Measurements from ENCODE around the gene MALRD1.

Gene MALRD1

GRCh38 chr10:19638896-19639233 lies 590.3 kb downstream of the MALRD1 start:
- H3K4me3 ChIP-seq (replicated peaks in 1 of 2; ENCODE audit: low read depth in 2 of 2, low read length in 2 of 2) = peak overlapping the region; percentile 8 to 24
- no peak for TF ChIP-seq CTCF (IDR thresholded peaks at IDR 0.05; ENCODE audit: low read depth, low read length)
- no peak for DNase-seq (ENCODE audit: low read depth in 2 of 2)

- no peak overlapping the region for H3K4me3 ChIP-seq (replicated peaks in 1 of 2; ENCODE audit: low read depth in 2 of 2, low read length in 2 of 2)
- TF ChIP-seq CTCF (IDR thresholded peaks at IDR 0.05; ENCODE audit: low read depth, low read length) = no peak
- DNase-seq (ENCODE audit: low read depth in 2 of 2) = no peak
These were observed 592.1 kb downstream of the MALRD1 start for GRCh38 chr10:19640566-19641263.

DNA sequence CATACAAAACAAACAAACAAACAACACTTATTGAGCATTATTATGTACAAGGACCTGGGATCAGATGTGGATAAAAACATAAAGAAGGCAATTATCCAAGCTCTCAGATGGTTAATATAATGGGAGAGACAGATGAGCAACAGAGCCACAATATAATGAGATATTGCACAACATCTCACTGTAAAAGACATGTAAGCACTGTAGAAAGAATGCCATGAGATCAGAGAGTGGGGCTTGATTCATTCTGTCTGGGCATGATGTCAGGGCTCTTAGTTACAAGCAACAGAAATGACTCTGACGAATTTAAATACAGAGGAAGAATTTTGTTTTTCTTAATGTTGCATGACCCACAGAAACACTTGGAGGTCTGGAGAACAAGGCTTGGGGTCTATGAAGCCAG lies 602.9 kb downstream of the MALRD1 start:
- H3K4me3 ChIP-seq (replicated peaks in 1 of 2; ENCODE audit: low read depth in 2 of 2, low read length in 2 of 2) = no peak overlapping the region
- DNase-seq (ENCODE audit: low read depth in 2 of 2) = peak; percentile 83 to 97
- TF ChIP-seq CTCF (IDR thresholded peaks at IDR 0.05; ENCODE audit: low read depth, low read length) = no peak

DNA sequence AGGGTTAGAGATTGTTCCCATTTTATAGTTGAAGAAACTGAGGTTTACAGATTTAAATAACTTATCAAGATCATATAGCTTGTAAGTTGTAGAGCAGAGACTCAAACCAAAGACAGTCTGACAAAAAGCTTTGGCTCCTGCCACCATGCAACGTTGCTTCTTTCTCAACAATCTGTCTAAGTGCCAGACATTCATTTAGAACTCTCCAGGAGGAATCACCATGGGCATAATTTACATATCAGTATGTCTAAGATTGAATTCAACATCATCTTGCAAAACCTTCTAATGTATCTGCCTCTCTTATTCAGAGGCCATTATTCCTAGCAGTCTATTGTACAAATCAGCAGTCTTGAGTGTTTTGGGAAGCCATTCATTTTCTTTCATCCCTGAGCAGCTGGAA lies 604.1 kb downstream of the MALRD1 start:
- DNase-seq (ENCODE audit: low read depth in 2 of 2) = peak; percentile 16 to 31
- TF ChIP-seq CTCF (IDR thresholded peaks at IDR 0.05; ENCODE audit: low read depth, low read length) = no peak
- no peak overlapping the region for H3K4me3 ChIP-seq (replicated peaks in 1 of 2; ENCODE audit: low read depth in 2 of 2, low read length in 2 of 2)

DNA sequence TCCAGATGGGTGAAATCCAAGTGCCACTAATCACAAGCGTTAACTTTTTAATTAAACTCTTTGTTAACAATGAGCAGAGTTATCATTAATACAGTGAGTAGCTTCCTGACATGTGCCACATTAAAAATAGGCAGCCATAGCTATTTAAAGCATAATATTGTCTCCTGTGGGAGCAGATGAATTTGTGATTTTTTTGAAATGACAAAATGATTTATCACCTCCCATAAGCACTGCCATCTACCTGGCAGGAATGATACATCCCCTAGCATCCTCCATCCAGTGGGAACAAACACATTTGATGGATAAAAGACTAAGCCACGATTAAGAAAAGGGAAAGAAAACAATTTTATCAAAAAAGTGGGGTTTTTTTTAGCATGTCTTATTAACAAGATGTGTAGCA lies 605.3 kb downstream of the MALRD1 start:
- no peak for TF ChIP-seq CTCF (IDR thresholded peaks at IDR 0.05; ENCODE audit: low read depth, low read length)
- DNase-seq (ENCODE audit: low read depth in 2 of 2) = no peak
- H3K4me3 ChIP-seq (replicated peaks in 1 of 2; ENCODE audit: low read depth in 2 of 2, low read length in 2 of 2) = no peak overlapping the region

GRCh38 chr10:19654576-19654975 lies 606.0 kb downstream of the MALRD1 start:
- DNase-seq (ENCODE audit: low read depth in 2 of 2) = peak; percentile 65 to 88
- no peak overlapping the region for H3K4me3 ChIP-seq (replicated peaks in 1 of 2; ENCODE audit: low read depth in 2 of 2, low read length in 2 of 2)
- no peak for TF ChIP-seq CTCF (IDR thresholded peaks at IDR 0.05; ENCODE audit: low read depth, low read length)
